Aorta (tissue), 5 donors: ENCODE measurements around the gene ZFAND3. TPM values are rescaled to one million over a fixed set of nuclear protein-coding genes. Genes with fewer than 3 reads are reported as not detected.
"Not testable (repeated sequence)": the region's sequence is repeated elsewhere in the genome, so short reads cannot be mapped to it uniquely, and the experiment has no call there.

Experiments
- ATAC-seq: fragments of 200-7000 bp; cut with Tn5 transposase; one replicate; pipeline ENCODE4 v1.9.1; 2022; ENCODE audit warnings: moderate library complexity; ENCODE audit not compliant: low FRiP score
- DNase-seq, 2 donors: peaks; one replicate each; pipeline ENCODE4 v3.0.0-alpha.2; 2020
- H3K27ac ChIP-seq, 2 donors: one replicate each; pipeline ENCODE4 v1.5.1; 2013; ENCODE audit warnings: low read length in 2 of 2, mild to moderate bottlenecking in 2 of 2, moderate library complexity in 2 of 2, control low read depth in 1 of 2, inconsistent platforms in 1 of 2, low read depth in 1 of 2
- H3K27me3 ChIP-seq, 2 donors: one replicate each; pipeline ENCODE4 v1.6.1; 2013; ENCODE audit warnings: control low read depth in 1 of 2, low read length in 1 of 2, mild to moderate bottlenecking in 1 of 2, moderate library complexity in 1 of 2; ENCODE audit not compliant: insufficient read depth in 2 of 2, control insufficient read depth in 1 of 2
- H3K36me3 ChIP-seq, 2 donors: one replicate each; pipeline ENCODE4 v1.6.1; 2013; ENCODE audit warnings: control low read depth in 1 of 2, low read length in 1 of 2, mild to moderate bottlenecking in 1 of 2; ENCODE audit not compliant: insufficient read depth in 2 of 2, control insufficient read depth in 1 of 2
- H3K4me1 ChIP-seq, 2 donors: one replicate each; pipeline ENCODE4 v1.6.1; 2013; ENCODE audit warnings: low read length in 2 of 2, control low read depth in 1 of 2, mild to moderate bottlenecking in 1 of 2, moderate library complexity in 1 of 2; ENCODE audit not compliant: insufficient read depth in 2 of 2, control insufficient read depth in 1 of 2
- H3K4me3 ChIP-seq, 2 donors: one replicate each; pipeline ENCODE4 v1.5.1; 2013; ENCODE audit warnings: low read length in 2 of 2, control low read depth in 1 of 2, mild to moderate bottlenecking in 1 of 2
- H3K9me3 ChIP-seq: one replicate; pipeline ENCODE4 v1.6.1; 2013; ENCODE audit warnings: mild to moderate bottlenecking, low read length; ENCODE audit not compliant: control insufficient read depth
- WGBS, 2 donors: extraction: QIAGEN DNeasy Blood & Tissue Kit; methylation state at CpG; one replicate each; pipeline ENCODE4 v1.1.7; 2013; 5-methylcytosine and 5-hydroxymethylcytosine counted together
- intact Hi-C, 2 donors: fragments of 100-400 bp; cut with DNase I; formaldehyde crosslinking; loops; one replicate each; pipeline versions ENCODE4 v1.14.2 to v1.15.0; 2022
- polyA plus RNA-seq, 2 donors: library from polyadenylated mRNA; stranded (reverse); fragments of 200-250 nt; gene quantifications; one replicate each; pipeline ENCODE4 v1.2.3, GENCODE V29; 2013
- total RNA-seq, 2 donors: library from RNA; stranded (reverse); fragmentation: NEBNext Ultra II Directional; extraction: Animal tissue kit (Norgen Biotek cat#: 25700); gene quantifications; one replicate each; pipeline ENCODE4 v1.2.1, GENCODE V29; 2021
- donor health status: healthy with polysubstance abuse.
- donor health status: Bipolar disorder and iron deficiency.
- donor health status: DM: no; HTN: no; CAD: no.
- donor health status: DM: no; HTN: no; CAD: no.
- donor health status: DM: yes; HTN: yes; CAD: no.

Gene ZFAND3
- total and polyA plus RNA-seq, 4 donors, result 29.6 to 86.0 (median 65.1) TPM

DNA sequence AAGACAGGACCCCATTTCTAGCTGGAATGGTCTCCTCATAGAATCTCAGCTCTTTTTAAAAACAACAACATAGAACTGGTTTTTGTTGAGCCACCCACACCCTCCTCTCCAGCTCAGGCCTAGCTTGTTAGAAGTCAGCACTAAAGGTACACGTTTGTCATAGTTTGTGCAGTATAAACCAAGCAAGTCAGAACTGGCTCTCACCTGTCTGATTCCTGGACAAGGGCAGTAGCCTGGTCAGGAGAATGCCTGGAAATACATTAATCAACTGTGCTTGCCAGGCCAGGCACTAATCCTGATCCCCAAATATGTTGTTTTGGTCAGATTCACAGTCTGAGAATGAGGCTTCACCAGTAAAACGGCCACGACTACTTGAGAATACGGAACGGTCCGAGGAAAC is 296.7 kb downstream of the ZFAND3 start:
- H3K4me3 ChIP-seq, result no peak overlapping the region
- H3K9me3 ChIP-seq, result no peaks in the 10 kb centered on the region
- H3K27me3 ChIP-seq, result no peaks in the 10 kb centered on the region
- no peak overlapping the region for H3K27ac ChIP-seq
- DNase-seq (no peak), ATAC-seq (no peak)
- intact Hi-C loops, result no loop called here
- H3K4me1 ChIP-seq, result no peaks in the 10 kb centered on the region
- peaks cover 0 to 7% of the 10 kb centered on the region in 2 donors for H3K36me3 ChIP-seq
- 87% methylated on average over 6 of the region's 6 CpGs for WGBS, 2 donors

DNA sequence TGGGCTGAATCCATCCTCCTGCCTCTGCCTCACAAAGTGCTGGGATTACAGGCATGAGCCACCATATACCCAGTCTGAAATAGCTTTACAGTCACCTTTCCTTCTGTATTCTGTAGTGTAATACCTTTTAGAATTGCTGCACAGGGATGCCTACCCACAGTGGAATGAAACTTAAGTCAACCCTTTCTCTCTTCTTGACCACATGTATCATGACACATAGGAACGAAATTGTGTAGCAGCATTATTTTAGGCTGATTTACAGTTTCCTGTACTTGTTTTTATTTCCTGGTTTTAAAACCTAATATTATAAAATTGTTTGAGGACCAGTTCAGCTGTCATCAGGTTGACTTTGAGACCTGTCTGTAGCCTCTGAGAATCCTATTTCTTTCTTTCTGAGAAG is 297.8 kb downstream of the ZFAND3 start:
- WGBS, 2 donors, result 14 to 26% methylated on average over 1 of the region's 1 CpG
- no peak overlapping the region for H3K27ac ChIP-seq
- no peaks in the 10 kb centered on the region for H3K4me1 ChIP-seq
- no peaks in the 10 kb centered on the region for H3K27me3 ChIP-seq
- H3K36me3 ChIP-seq, result peaks cover 0 to 7% of the 10 kb centered on the region in 2 donors
- intact Hi-C loops, result no loop called here
- H3K4me3 ChIP-seq, result no peak overlapping the region
- ATAC-seq (no peak), DNase-seq (no peak)
- no peaks in the 10 kb centered on the region for H3K9me3 ChIP-seq

DNA sequence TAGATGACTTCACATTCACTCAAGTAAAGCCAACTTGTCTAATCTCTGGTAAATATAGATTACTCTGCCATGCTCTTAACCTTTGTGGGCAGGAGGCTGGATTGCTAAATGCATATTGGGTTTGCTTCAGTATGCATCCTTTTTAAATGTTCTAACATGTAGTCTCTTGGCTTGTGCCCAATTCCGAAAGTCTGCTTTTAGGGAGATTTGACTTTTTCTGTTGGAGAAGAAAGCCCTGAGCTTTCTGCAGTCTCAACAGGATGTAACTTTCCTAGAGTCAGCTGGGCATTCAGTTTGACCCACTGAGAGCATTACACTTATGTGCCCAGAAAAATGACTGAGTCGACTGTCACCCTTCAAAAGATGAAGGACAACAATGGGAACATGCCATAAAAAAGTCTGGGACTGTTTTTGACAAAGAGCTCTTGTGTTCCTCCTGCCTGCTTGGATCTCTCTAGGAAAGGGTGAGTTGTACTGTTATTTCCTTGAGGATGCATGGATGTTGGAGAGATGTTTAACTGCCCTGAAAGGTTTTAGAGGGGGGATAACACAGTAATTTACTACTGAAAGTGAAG is 299.4 kb downstream of the ZFAND3 start:
- H3K36me3 ChIP-seq, result peaks cover 0 to 7% of the 10 kb centered on the region in 2 donors
- H3K9me3 ChIP-seq, result no peaks in the 10 kb centered on the region
- ATAC-seq, result no peak
- intact Hi-C loops, result no loop called here
- no peak overlapping the region for H3K27ac ChIP-seq
- H3K4me3 ChIP-seq, result no peak overlapping the region
- no peaks in the 10 kb centered on the region for H3K4me1 ChIP-seq
- H3K27me3 ChIP-seq, result no peaks in the 10 kb centered on the region
- DNase-seq, result no peak
- 16 to 23% methylated on average over 2 of the region's 2 CpGs for WGBS, 2 donors

DNA sequence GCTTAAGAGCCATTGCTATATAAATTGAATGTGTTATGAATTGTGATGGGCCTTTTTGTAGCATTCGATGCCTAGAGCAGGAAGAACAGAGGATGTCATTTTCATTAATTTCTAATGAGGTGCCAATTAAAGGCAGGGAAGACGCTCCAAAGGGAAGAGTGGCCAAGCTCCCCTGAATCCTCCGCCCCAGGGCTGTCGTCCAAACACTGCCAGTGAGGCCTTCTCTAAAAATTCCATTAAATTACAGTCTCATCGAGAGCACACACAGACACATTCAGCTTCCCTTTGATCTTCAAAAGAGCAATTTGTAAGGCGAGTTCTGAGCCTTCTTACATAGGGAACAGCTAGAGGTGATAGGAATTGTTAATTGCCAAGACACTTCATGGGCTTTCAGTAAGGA is 300.0 kb downstream of the ZFAND3 start:
- intact Hi-C loops, result no loop called here
- H3K27ac ChIP-seq, result no peak overlapping the region
- 87 to 88% methylated on average over 6 of the region's 6 CpGs for WGBS, 2 donors
- H3K9me3 ChIP-seq, result no peaks in the 10 kb centered on the region
- H3K36me3 ChIP-seq, result peaks cover 0 to 7% of the 10 kb centered on the region in 2 donors
- H3K4me3 ChIP-seq, result no peak overlapping the region
- ATAC-seq (no peak), DNase-seq (no peak)
- H3K27me3 ChIP-seq, result no peaks in the 10 kb centered on the region
- H3K4me1 ChIP-seq, result no peaks in the 10 kb centered on the region

DNA sequence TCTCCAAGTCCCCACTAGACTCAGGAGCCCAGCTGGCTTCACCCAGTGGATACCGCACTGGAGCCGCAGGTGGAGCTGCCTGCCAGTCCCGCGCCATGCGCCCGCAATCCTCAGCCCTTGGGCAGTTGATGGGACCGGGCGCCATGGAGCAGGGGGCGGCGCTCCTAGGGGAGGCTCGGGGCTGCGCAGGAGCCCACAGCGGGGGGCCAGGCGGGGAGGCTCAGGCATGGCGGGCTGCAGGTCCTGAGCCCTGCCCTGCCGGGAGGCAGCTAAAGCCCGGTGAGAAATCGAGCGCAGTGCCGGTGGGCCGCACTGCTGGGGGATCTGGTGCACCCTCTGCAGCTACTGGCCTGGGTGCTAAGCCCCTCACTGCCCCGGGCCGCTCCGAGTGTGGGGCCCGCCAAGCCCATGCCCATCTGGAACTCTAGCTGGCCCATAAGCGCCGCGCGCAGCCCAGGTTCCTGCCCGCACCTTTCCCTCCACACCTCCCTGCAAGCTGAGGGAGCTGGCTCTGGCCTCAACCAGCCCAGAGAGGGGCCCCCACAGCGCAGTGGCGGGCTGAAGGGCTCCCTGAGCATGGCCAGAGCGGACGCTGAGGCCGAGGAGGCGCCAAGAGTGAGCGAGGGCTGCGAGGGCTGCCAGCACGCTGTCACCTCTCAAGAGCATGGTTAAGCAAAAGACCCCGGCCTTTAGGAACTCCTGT is 304.8 kb downstream of the ZFAND3 start:
- H3K27me3 ChIP-seq, DNase-seq, H3K36me3 ChIP-seq, ATAC-seq, H3K4me3 ChIP-seq, H3K9me3 ChIP-seq, H3K4me1 ChIP-seq, intact Hi-C loops, H3K27ac ChIP-seq: not testable (repeated sequence)
- 96 to 97% methylated on average over 40 of the region's 40 CpGs for WGBS, 2 donors

DNA sequence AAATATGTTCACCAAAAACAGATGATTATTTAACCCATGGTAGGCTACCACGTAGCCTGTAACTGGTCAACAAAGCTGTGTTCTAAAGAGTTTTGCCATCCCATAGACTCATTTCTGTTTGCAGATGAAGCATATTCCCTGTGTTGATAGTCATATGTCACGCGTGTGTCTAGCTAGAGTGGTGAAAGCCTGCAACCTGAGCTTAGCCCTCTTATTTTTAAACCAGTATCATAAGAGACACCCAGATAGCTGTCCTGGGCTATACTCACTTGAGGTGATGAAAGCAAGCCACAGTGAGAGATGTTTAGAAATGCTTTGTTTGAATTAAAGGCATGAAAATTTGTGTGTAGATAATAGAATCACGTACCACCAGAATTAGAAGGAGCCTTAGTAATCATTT is 307.8 kb downstream of the ZFAND3 start:
- ATAC-seq (no peak), DNase-seq (no peak)
- H3K27ac ChIP-seq, result no peak overlapping the region
- H3K36me3 ChIP-seq, result no peaks in the 10 kb centered on the region
- no peaks in the 10 kb centered on the region for H3K27me3 ChIP-seq
- intact Hi-C loops, result no loop called here
- no peak overlapping the region for H3K4me3 ChIP-seq
- H3K4me1 ChIP-seq, result peaks cover 0 to 4% of the 10 kb centered on the region in 2 donors
- no peaks in the 10 kb centered on the region for H3K9me3 ChIP-seq
- WGBS, 2 donors, result 99% methylated on average over 4 of the region's 4 CpGs

DNA sequence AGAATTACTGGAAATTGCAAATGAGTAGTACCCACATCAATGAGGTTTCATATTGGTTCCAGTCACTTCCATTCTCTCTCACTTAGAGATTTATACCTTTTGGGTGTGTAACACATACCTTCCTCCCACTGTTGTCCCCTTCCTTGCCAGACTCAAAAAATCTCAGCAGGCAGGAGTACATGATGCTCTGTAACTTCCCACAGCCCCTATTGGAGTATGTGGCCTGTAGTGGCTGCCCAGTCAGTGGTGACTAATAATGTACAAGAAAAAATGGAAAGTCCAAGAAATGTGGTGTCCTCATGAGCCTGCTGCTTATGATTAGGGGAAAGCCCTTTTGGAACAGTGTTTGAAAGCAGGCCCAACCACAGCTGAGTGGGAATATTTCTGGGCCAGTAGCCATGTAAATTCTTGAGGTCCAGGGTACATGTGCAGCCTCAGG is 312.0 kb downstream of the ZFAND3 start:
- Histone ChIP-seq H3K27ac (no peak overlapping the region), H3K4me1 (peaks cover 0 to 4% of the 10 kb centered on the region in 2 donors), H3K9me3 (no peaks in the 10 kb centered on the region), H3K36me3 (no peaks in the 10 kb centered on the region), H3K27me3 (no peaks in the 10 kb centered on the region), H3K4me3 (no peak overlapping the region)
- intact Hi-C loops, result no loop called here
- DNase-seq, result no peak
- peak; percentile 60 for ATAC-seq

DNA sequence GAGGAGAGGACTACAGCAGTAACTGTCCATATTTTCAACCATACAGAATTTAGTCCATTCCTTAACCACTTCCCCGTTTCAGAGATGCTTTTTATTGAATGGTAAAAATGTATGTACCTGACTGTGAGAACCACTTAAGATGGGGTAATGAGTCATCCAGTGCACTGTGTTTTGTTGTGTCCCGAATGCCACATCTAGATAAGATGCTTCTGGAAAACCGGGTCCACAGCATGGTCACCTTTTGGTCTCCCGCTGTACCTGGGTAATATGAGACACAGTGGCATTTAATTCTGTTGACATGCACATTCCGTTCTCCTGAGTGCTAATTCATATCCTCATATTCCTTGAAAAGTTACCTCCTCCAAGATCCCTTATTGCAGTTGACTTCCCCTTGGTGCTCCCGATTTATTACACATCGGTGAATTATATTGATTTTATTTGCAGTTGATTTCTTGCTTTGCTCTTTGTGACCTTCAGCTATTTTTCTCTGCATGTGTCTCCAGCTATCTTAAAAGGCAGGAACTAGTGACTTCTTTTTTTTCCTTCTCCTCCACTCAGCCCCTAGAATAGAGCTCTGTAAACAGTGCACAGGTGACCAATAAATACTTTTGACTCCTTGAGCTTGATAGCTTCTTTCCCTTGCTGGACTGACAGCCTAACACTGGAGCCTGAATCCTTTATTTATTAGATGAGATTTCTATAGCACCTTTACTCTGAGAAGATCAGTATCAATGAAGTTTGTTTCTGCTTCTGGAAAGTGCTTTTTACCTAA is 314.6 kb downstream of the ZFAND3 start:
- no peaks in the 10 kb centered on the region for H3K9me3 ChIP-seq
- no peaks in the 10 kb centered on the region for H3K36me3 ChIP-seq
- ATAC-seq (no peak), DNase-seq (no peak)
- H3K27ac ChIP-seq, result no peak overlapping the region
- H3K4me1 ChIP-seq, result peaks cover 0 to 4% of the 10 kb centered on the region in 2 donors
- H3K27me3 ChIP-seq, result no peaks in the 10 kb centered on the region
- intact Hi-C loops, result no loop called here
- WGBS, 2 donors, result 93 to 95% methylated on average over 7 of the region's 7 CpGs
- H3K4me3 ChIP-seq, result no peak overlapping the region
